Sciatic nerve (tissue), 2 donors: ENCODE results near the gene CCL21. TPM values are rescaled to one million over a fixed set of nuclear protein-coding genes. Genes with fewer than 3 reads are reported as not detected.

Experiments used
- ATAC-seq: fragments of 200-7000 bp; cut with Tn5 transposase; one replicate; pipeline ENCODE4 v1.9.1; 2020; ENCODE audit warnings: mild to moderate bottlenecking, moderate library complexity
- DNase-seq: peaks from one replicate; pipeline ENCODE4 v3.0.0-alpha.2; 2020; ENCODE audit warnings: low spot score
- intact Hi-C: fragments of 100-400 bp; cut with DNase I; formaldehyde crosslinking; loops from one replicate; pipeline ENCODE4 v1.14.2; 2022
- total RNA-seq: library from RNA; stranded (reverse); fragmentation: NEBNext Ultra II Directional; extraction: Animal tissue kit (Norgen Biotek cat#: 25700); gene quantifications from one replicate; pipeline ENCODE4 v1.2.1, GENCODE V29; 2021
- donor health status: DM: no; HTN: no; CAD: no.
- donor health status: DM: no; HTN: no; CAD: no.

Gene CCL21
- total RNA-seq, 1 donor from 2014 or later, result not detected

- no peak for DNase-seq
- no peak for ATAC-seq
- intact Hi-C loops, result no loop called here
Observed at GRCh38 chr9:34714007-34714406, 4.1 kb upstream of the CCL21 start.

DNA sequence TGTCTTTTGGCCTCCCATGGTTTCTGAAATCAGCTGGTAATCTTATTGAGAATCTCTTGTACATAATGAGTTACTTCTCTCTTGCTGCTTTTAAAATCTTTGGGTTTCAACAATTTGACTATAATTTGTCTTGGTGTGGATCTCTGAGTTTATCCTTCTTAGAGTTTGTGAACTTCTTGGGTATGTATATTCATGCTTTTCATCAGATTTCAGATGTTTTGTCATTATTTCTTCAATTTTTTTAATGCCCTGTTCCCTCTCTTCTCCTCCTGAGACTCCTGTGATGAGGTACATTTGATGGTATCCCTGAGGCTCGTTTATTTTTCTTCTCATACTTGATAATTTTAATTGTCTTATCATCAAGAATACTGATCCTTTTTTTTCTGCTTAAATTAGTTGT is 2.2 kb upstream of the CCL21 start:
- ATAC-seq (no peak), DNase-seq (no peak)
- intact Hi-C loops, result no loop called here

GRCh38 chr9:34709196-34709978 is 549 bp downstream of the CCL21 start:
- ATAC-seq, result peak; percentile 28
- DNase-seq, result no peak
- intact Hi-C loops, result loop anchor here (10.0 kb wide), 1 partner anchor 305 kb away; no protein-coding TSS in a partner anchor

- no peak for ATAC-seq
- intact Hi-C loops, result loop anchor here (10.0 kb wide), 1 partner anchor 302 kb away; no protein-coding TSS in a partner anchor
Observed at GRCh38 chr9:34707130-34707529, 2.8 kb downstream of the CCL21 start.

DNA sequence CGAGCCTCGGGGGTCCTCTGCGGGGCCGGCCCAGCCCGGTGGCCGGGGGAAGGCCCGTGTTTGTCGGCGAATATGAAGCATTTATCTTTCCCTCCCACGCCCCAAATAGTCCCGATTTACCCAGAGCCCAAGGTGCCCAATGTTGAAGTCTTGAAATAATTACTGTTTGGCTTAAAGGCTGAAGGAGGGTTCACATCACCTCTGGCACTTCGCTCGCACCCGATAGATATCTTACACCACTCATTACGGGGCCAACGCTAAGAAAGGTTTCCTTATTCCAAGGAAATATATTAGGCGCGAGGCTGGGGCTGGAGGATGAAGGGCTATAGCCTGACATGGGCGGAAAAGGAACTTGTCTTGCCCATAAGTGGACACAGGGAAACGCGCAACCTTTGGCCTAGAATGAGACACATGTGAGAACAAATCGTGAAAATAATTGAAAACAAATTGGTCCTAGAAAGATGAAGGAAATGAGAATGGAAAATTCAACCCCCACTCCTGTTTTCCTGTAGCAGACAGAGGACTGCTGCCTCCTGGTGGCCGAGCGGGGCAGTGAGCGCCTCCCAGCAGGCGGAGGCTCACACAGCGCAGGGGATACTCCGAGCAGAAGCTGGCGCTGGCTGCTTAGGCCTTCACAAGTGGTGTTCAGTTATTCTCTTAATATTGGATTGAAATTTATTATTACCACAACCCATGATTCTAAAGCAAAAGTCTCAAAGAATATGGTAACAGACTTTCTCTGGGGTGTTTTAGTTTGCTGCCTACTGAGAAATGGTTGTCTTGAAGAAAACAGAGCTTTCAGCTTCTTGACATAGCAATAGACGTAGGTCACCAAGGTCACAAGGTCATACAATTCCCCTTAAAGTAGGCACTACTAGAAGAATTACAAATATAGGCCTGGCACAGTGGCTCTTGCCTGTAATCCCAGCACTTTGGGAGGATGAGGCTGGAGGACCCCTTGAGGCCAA is 7.9 kb downstream of the CCL21 start:
- intact Hi-C loops, result loop anchor here (10.0 kb wide), 1 partner anchor 297 kb away; no protein-coding TSS in a partner anchor
- peak; percentile 95 for ATAC-seq
- DNase-seq, result peak; percentile 94

More at GRCh38 chr9:34707130-34707529, 2.8 kb downstream of the CCL21 start:
- DNase-seq, result no peak

DNA sequence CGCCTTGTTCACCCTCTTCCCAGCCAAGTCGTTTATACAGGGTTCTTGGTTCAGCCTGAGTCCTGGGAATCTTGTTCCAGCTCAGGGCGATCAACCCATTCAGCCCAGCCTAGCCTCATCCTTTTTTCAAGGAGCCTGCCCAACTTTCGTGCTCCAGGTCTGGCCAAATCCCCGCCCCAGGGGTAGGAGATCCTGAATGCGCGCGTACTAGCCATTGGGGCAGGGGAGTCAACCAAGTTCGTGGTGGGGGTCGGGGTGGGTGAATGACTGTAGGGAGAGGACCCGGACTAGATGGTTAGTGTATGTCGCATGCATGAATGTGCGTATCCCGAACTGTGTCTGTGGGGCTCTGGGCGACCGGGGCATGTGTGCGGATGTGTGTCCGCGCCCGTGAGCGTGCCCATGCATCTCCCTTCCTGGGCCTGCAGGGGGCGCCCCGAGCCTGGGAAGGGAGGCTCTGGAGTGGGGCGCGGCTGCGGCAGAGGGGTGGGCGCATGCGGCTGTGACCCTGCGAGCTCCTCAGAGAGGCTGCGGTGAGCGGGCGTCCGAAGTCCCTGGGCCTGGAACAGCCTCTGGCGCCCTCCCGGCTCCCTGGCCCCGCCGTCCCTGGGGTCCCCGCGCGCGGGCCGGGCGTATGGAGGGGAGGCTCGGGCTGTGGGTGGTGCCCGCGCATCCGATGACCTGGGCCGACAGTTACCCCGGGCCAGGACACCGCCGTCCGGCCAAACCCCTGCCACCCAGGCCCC is 8.7 kb downstream of the CCL21 start:
- intact Hi-C loops, result loop anchor here (10.0 kb wide), 1 partner anchor 296 kb away; no protein-coding TSS in a partner anchor
- DNase-seq, result peak; percentile 84
- peak; percentile 89 for ATAC-seq

GRCh38 chr9:34694811-34695210 is 15.1 kb downstream of the CCL21 start:
- intact Hi-C loops, result no loop called here
- DNase-seq, result no peak
- no peak for ATAC-seq

DNA sequence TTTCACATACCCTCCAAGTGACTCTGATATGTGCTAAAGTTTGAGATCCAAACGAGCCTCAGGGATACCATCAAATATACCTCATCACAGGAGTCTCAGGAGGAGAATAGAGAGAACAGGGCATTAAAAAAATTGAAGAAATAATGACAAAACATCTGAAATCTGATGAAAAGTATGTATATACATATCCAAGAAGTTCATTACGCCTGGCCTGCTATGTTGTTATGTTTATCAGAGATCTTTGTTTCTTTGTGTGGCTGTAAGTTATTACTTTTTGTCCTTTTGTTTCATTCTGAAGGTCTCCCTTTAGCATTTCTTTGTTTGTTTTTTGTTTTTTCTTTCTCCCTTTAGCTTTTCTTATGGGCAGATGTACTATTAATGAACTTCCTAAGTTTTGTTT is 16.4 kb downstream of the CCL21 start:
- intact Hi-C loops, result no loop called here
- ATAC-seq (no peak), DNase-seq (no peak)

DNA sequence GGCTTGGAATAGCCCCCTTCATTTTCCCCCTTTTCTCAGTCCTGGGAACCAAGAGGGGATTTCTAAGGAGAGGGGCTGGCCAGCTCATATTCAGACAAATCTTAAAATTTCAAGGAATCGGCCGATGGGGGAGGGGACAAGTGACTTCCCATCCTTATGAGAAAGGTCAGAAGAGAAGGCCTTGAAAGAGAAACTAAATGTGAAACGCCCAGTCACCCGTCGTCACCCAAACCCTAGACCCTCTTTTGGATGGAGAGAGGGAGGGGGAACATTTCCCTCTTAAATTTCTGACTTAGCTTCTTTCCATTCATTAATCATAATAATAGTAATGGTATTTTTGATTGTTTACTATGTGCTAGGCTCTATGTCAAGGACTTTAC is 18.0 kb downstream of the CCL21 start:
- ATAC-seq (no peak), DNase-seq (no peak)
- intact Hi-C loops, result no loop called here

- no peak for DNase-seq
- intact Hi-C loops, result no loop called here
- ATAC-seq, result peak; percentile 31
Observed at GRCh38 chr9:34690983-34691935, 18.7 kb downstream of the CCL21 start, which contains the start of gene CCL19. Gene CCL19 (minus strand): TSS chr9:34691276. CDS start chr9:34691139, 137 bp downstream.

- DNase-seq (no peak), ATAC-seq (no peak)
- intact Hi-C loops, result no loop called here
Observed at GRCh38 chr9:34689512-34689911, 20.4 kb downstream of the CCL21 start.

DNA sequence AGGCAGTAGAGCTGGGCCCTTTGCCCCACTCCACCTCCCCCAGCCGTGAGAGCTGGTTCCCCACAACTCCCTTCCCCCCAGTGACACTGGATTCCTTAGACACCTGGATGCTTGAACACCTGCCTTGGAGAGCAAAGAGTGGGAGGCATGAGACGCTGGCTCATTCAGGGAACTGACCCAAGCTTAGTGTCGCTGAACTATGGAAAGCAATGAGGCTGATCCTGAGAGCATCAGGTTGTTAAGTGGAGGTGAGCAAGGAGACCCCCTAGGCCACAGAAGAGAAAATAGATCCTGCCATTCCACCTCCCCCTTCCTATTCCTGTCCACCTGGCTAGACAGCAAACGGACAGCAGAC is 20.8 kb downstream of the CCL21 start:
- intact Hi-C loops, result no loop called here
- ATAC-seq (no peak), DNase-seq (no peak)

DNA sequence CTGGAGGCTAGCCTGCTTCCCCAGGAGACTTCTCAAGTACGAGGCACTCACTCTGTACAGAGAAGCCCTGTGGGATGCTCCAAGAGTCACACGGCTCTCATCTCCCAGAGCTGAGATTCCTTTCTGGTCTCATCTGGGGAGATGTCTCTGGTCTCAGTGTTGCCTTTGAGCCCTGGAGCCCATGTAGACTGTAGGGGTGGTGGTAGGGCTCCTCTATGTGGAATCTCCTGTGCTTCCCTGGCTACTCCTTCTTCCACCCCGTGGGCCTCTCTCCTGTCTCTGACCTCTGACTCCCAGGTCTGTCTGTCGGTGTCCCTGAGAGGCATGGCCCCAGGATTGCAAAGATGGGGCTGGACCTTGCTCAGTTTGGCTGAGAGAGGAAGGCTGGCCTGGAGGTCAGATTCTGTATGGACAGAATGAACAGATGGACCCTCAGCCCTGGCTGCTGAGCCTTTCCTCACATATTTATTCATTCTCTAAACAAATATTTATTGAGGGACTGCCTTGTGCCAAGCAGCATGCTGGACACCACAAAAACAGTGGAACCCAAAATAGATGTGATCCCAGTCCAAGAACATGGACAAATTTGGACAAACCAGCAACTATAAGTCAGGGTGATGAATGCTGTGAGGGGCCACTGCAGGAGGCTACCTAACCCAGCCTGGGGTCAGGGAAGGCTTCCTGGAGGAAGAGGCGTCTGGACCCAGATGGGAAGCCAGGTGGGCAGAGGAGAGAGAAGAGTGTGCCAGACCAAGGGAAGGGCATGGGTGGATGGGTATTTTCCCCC is 21.4 kb downstream of the CCL21 start:
- ATAC-seq, result no peak
- DNase-seq, result no peak
- intact Hi-C loops, result no loop called here

GRCh38 chr9:34687276-34688030 is 22.5 kb downstream of the CCL21 start:
- no peak for ATAC-seq
- intact Hi-C loops, result no loop called here
- no peak for DNase-seq

DNA sequence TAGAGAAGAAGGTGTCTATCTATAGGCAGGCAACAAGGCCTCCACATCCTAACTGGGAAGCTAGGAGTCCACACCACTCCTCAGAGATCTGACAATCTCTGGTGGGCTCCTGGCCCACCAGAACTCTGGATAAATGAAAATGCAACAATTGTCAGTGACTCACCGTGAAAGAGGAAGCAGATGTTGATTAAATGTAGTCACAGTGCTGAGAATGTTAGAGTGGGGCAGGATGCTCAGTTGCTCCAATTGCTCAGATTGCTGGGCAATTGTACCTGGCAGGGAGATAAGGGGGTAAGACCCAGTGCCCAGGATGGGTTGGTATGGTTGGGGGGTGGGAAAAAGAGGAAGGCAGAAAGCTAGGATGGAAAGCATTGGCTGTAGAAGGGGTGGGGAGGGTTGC is 23.2 kb downstream of the CCL21 start:
- intact Hi-C loops, result no loop called here
- ATAC-seq (no peak), DNase-seq (no peak)

DNA sequence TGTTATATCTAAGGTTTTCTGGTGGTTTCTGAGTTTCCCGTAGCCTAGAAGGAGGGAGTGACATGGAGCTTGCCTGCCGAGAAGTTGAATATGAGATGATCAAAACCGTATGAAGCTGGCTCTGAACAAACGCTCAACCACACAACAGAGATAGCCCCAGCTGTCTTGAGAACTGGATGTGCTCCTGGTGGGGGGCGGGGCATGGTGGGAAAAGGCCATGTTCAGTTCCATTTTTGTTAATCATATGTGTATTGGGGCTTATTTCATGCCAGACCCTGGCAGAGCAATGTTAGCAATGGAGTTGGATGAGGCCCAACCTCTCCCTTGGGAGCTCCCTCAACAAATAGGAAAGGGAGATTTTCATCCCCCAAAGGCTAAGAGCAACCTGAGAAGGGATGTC is 23.7 kb downstream of the CCL21 start:
- ATAC-seq (peak; percentile 42), DNase-seq (no peak)

More for the DNA sequence above, 23.7 kb downstream of the CCL21 start:
- intact Hi-C loops, result no loop called here
